Stimulated activated CD8-positive, alpha-beta memory T cell treated with anti-CD3 and anti-CD28 coated beads, Interleukin-15, amount 100 ng/mL, for 48 hours (primary cell): ENCODE data around the gene UPK3BL2.
"Not testable (repeated sequence)": the region's sequence is repeated elsewhere in the genome, so short reads cannot be mapped to it uniquely, and the experiment has no call there.

ENCODE experiments used
- DNase-seq, 2 donors: peaks; one replicate each; pipeline ENCODE4 v3.0.0-alpha.2; 2020; ENCODE audit warnings: low read depth in 2 of 2

The UPK3BL2 gene, protein sequence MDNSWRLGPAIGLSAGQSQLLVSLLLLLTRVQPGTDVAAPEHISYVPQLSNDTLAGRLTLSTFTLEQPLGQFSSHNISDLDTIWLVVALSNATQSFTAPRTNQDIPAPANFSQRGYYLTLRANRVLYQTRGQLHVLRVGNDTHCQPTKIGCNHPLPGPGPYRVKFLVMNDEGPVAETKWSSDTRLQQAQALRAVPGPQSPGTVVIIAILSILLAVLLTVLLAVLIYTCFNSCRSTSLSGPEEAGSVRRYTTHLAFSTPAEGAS

DNA sequence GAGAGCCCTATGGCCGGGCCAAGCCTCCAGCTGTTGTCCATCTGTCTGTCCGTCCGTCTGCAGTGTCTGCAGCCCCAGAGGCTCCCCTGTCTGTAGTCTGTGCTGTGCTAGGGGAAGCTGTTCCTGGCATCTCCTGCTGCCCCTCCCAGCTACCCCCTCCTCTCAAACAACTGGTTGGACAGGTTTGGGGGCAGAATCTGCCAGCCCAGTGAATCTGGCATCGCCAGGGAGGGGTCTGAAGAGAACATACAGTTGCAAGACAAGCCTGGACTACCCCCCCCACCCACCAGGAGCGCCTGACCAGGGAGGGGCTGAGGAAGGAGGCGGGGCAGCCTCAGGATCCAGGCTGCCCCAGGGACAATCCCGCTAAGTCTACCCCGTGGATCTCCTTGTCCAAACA, at the start of gene UPK3BL2:
TSS of gene UPK3BL2 (minus strand) at position 101 of the 400 bp plus-strand sequence. CDS start at position 41, 60 bp downstream.
- DNase-seq = not testable (repeated sequence)

DNA sequence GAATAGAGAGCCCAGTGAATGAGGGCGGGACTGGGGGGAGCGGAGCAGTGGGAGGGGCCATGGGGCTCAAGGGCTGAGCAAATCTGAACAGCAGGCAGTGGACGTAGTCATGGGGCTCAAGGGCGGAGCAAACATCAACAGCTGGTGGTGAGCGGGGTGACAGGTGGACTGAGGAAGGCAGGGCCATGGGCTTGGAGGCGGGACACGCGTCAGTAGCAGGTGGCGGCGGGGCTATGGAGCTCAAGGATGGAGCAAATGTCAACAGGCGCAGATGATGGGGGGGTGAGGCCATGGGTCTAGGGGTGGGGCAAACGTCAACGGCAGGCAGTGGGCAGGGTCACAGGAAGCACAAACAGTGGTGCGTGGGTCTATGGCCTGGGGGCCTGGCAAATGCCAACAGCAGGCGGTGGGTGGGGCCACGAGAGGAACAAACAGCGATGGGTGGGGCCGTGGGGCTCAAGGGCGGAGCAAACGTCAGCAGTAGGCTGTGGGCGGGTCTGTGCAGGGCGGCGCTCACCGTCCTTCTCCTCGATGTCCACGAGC, 49.1 kb upstream of the UPK3BL2 start:
- peak in 1 of 2 donors; percentile 10 for DNase-seq

DNA sequence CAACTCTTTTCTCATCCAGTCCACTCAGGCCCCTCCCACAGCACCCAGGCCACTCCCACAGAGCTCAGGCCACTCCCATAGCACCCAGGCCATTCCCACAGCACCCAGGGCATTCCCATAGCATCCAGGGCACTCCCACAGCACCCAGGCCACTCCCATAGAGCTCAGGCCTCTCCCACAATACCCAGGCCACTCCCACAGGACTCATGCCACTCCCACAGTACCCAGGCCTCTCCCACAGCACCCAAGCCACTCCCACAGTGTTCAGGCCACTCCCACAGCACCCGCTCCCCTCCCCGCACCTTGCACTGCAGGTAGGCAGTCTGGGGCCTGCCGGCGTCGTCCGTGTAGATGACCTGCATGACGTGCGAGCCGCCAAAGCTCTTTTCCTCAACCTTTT, 46.4 kb upstream of the UPK3BL2 start:
- DNase-seq = not testable (repeated sequence)

DNA sequence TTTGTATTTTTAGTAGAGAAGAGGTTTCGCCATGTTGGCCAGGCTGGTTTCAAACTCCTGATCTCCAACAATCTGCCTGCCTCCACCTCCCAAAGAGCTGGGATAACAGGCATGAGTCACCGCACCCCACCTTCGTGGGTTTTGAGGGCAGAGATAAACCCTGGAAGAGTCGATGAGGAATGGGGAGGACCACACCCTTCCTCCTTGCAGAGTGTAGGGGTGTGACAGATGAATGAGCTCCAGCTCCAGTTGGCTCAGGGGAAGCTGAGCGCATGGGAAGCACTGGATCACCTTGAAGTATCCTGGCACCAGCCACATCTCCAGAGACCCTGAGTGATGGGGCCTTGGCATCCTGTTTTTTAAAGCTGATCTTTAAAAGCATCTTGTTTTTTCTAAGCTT, 40.0 kb upstream of the UPK3BL2 start:
- not testable (repeated sequence) for DNase-seq

DNA sequence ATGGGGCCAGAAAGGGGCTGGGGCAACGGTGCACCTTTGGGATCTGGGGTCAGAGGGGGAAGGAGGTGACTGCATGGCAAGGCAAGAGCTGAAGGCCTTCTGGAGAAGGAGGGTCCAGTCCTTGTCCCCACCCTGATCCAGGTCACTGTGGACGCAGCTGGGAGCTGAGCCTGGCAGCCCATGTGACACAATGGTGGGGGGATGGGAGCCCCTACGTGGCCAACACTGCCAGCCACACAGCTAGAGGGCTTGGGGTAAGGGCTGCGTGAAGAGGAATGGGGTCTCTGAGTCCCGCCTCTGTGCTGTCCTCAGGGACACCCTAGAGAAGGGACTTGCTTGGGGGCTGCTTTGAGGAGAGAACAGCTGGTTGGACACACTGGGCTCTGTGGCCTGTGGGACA, 38.2 kb upstream of the UPK3BL2 start:
- DNase-seq = not testable (repeated sequence)

DNA sequence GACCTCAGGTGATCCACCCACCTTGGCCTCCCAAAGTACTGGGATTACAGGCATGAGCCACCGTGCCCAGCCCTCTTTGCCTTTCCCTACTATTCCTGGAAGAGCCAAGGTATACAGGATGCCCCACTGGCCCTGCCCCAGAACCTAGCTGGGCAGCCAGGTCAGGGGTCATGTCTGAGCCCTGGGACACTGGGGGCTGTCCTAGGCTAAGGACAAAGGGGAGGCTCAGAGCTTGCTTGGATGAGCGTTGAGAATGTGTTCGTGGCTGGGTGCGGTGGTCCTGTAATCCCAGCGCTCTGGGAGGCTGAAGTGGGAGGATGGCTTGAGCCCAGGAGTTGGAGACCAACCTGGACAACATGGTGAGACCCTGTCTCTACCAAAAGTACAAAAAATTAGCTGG, 35.0 kb upstream of the UPK3BL2 start:
- not testable (repeated sequence) for DNase-seq

DNA sequence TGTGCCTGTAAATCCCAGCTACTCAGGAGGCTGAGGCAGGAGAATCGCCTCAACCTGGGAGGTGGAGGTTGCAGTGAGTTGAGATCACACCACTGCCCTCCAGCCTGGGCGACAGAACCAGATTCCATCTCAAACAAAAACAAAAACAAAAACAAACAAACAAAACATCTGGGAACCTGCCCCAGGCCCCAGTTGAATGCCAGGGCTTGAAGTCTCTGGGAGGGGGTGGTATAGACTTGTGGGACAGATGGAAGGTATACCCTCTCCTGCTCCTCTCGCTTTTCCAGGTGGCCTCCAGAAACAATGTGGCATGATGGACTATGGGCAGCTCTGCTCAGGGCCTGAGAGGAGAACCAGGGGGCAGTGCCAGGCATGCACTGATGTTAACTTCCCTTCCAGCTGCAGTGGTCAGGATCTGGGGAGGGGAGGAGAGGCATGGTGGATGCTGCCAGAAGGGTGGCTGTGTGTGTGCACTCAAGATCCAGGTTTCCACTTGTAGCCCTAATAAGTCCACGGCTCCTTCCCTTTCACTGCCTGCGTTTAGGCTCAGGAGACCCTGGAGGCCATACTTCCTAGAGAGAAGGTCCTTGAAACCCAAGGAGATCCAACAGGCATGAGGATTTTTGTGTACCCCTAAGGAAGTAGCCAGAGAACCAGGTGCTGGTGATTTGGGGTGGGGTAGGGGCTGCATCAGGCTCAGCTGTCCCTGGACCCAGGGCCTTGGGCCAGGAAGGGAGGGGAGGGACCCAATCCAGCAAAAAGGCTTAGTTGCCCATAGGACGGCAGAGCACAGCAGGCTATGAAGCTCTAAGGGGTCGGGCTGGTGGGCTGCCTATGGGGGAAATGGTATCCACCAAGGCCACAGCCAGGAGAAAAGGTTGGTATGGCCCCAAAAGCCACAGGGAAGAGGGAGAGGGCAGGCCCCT, 34.1 kb upstream of the UPK3BL2 start:
- DNase-seq = not testable (repeated sequence)

DNA sequence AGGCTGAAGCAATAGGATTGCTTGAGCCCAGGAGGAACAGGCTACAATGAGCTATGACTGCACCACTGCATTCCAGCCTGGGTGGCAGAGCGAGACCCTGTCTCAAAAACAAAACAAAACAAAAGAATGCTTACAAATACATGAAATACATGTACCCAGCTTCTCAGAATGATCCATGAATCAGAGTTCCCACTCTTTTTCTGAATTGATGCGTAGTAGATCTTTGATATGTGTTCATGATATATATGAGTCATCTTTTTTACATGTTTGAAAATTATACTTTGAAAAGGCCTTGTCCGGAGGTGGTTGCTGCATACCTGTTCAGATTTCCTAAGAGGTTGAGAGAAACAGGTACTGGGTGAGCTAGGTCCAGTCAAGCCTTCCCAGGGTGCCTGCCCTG, 32.9 kb upstream of the UPK3BL2 start:
- DNase-seq = not testable (repeated sequence)

DNA sequence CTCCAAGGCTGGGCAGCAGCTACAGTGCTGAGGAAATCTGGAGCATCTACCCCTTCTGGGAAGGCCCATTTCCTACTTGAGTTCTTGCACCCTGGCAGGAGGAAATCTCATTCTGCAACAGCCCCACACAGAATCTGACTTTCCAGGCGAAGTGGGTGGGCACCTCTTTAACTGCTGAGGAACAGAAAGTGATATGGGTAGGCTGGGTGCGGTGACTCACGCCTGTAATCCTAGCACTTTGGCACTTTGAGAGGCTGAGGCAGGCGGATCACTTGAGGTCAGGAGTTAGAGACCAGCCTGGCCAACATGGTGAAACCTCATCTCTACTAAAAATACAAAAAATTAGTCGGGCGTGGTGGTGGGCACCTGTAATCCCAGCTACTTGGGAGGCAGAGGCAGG, 31.1 kb upstream of the UPK3BL2 start:
- DNase-seq = not testable (repeated sequence)

DNA sequence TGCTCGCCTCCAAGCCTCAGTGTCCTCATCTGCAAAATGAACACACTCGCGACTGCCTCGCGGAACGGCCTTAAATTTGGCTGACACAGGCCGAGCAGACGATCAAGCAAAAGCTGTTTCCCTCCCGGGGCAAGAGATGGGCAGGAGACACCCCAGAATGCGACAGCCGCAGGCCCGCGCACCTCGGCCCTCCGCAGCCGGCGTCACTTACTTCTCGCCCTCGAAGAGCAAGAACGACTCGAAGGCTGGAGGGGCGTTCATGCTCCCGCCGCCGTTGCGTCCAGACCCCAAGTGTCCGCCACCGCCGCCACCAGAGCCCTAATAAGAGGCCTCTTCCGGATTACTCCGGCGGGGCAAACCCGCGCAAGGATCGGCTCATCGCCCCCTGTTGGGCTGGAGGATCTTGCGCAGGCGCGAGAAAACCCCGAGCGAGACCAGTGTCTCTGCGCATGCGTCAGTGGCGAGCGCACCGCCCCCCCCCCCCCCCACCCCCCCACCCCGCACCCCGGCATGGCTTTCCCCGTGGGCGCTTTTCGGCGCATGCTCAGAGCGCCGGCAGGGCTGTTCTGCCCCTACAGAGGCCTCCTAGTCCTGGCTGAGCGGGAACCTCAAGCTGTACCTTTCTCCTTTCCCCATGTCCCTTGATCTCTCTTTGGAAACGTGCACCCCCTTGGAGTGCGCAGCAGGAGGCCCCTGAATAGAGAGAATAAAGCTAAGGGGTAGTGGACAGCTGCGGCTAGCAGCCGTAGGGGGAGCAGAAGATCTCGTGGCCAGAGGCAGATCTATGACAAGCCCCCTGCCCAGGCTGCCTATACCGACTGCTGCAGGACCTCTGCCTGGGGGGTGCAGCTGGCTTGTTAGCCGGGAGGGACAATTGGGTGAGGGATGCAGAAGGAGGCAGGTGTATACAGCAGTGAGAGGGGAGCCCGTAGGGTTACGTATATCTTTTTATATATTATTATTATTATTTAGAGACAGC, 29.1 kb upstream of the UPK3BL2 start, which contains the start of gene POLR2J3:
TSS of gene POLR2J3 (minus strand) at position 323 of the 979 bp plus-strand sequence. CDS start at position 261, 62 bp downstream.
- peak; percentile 91 to 100 for DNase-seq

DNA sequence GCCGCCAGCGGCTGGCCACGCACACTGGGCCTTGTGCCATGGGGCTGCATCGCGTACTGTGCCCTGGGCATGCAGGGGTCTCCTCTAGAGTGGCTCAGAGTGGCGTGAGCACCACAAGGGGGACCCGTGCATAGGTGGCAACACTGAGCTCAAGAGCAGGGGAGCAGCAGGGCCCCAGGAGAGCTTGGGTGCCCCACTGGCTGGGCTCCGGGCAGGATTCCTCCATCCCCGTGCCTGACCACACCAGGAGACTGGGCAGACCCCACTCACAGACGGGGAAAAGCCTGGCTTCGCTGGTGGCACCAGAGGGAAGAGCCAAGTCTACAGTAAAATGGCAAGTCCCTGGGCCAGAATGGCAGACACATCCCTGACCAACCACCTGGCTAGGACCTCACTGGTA, 25.1 kb upstream of the UPK3BL2 start:
- not testable (repeated sequence) for DNase-seq

DNA sequence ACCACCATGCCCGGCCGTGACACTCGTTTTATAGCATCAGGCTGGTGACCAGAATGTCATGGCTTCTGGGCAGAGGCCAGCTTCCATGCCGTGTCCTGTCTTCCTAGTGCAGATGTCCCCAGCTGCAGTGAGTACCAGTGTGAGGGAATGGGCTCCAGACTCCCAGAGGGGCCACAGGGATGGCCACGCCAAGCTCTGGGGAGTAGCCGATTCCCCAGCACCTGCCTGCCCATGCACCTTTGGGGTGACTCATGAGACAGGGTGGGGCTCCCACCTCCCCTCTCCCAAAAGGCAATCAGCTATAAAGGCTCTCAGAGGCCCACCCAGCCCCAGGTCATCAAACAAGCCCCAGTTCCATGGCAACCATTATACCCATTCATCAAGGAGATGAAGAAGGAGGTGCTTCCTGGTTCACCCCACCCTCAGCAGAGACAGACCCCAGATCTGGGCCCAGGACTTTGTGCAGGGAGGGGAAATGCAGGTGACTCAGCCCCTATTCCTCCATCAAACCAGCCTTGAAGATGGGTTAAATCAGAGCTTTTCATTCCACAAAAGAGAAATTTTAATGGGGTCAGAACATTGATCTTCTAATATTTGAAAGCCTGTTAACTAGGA, 7.4 kb upstream of the UPK3BL2 start, which contains the start of gene SPDYE2:
TSS of gene SPDYE2 (plus strand) at position 419 of the 615 bp plus-strand sequence. CDS start 2,030 bp downstream, outside the sequence.
- DNase-seq = not testable (repeated sequence)

DNA sequence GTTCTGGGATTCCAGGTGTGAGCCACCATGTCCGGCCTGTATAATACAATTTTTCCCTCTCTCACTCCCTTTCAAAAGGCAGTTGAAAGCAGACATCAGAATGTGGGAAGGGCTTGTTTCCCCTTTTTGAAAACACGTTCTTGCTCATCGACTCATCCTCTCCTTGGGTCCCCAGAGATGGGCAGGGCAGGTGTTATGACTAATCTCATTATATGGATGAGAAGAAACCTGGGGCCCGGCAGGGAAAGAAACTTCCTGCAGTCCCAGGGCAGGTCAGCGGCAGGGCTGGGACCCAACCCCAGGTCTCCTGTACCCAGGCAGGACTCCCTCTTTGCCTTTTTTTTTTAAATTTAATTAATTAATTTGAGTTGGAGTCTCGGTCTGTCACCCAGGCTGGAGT, 2.9 kb upstream of the UPK3BL2 start:
- DNase-seq = not testable (repeated sequence)

DNA sequence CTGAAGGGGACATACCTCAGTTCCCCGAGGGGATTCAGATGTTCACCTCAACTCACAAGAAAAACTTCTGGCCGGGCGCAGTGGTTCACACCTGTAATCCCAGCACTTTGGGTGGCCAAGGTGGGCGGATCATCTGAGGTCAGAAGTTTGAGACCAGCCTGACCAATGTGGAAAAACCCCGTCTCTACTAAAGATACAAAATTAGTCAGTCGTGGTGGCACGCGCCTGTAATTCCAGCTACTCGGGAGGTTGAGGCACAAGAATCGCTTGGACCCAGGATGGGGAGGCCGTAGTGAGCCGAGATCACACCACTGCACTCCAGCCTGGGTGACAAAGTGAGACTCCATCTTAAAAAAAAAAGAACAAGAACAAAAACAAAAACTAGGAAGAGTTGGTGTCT, 1.8 kb upstream of the UPK3BL2 start:
- DNase-seq = not testable (repeated sequence)

DNA sequence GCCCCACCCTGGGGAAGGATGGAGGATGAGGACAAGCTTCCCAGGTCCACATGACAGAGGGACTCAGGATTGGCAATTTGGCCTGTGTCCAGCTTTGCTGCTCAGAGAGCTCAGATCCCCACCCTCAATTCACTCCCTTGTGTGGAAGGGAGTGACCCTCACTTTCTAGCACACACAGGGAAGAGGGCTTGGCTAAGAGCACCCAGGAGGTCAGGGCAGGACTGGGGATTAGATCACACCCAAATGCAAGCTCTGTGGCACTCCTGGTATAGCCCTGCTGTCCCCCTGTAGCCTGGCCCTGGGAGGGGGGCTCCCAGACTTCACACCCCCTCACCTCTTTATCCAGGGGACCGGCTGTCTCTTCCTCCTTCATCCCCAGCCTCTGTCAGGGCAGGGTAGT, 876 bp upstream of the UPK3BL2 start:
- DNase-seq = not testable (repeated sequence)

DNA sequence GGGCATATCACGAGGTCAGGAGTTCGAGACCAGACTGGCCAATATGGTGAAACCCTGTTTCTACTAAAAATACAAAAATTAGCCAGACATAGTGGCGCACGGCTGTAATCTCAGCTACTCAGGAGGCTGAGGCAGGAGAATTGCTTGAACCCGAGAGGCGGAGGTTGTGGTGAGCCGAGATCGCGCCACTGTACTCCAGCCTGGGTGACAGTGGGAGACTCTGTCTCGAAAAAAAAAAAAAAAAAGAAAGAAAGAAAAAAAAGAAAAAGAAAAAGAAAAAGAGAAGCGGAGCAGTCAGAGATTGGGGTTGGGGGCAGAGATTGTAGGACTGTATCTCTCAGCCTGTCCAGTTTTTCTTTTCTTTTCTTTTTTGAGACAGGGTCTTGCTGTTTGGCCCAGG, 725 bp downstream of the UPK3BL2 start:
- not testable (repeated sequence) for DNase-seq

DNA sequence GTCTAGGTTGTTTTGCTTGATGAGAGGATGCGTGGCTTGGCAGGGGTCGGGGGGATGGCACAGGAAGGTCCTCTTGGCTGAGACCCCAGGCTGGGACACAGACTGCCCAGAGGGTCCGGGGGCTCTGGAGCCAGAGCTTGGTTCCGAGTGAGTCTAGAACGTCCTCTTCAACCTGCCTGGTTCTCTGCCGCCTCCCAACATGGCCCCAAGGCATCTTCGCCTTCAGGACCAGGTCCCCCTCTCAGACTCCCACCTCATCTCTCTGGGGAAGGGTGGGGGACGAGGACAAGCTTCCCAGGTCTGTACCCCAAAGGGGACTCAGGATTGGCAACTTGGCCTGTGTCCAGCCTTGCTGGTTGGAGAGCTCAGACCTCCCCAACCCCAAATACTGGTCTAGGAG, 1.4 kb downstream of the UPK3BL2 start:
- DNase-seq = not testable (repeated sequence)

DNA sequence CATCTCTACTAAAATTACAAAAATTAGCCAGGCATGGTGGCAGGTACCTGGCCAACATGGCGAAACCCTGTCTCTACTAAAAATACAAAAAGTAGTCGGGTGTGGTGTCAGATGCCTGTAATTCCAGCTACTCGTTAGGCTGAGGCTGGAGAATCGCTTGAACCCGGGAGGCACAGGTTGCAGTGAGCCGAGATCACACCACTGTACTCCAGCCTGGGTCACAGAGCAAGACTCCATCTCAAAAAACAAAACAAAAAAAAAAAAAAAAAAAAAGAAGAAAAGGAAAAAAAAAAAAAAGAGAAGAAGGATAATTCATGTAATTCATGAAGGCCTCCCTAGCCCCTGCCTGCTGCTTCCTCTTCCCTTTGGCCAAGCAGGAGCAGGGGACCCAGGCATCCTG, 2.9 kb downstream of the UPK3BL2 start:
- DNase-seq = not testable (repeated sequence)

DNA sequence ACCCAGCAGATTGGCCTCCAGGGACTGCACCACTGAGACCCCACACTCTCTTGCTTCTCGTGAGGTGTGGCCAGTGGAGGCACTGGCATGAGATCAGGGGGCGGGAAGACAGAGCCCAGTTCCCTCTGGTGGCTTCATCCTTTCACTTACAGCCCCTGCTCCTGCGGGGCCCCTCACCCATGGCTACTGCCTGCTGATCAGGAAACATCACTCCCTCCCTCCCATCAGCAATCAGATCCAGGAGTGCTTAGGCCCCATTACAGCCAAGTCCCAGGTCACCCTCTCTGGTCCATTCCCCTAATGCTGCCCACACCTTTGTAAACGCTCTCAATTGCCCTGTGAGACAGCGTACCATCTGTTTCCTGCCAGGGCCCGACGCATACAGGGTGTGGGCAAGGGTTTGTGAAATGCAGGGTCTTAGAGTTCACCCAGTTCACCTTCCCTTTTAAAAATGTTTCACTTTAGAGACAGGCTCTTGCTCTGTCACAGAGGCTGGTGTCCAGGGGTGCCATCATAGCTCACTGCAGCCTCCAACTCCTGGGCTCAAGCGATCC, 8.4 kb downstream of the UPK3BL2 start:
- DNase-seq = not testable (repeated sequence)

DNA sequence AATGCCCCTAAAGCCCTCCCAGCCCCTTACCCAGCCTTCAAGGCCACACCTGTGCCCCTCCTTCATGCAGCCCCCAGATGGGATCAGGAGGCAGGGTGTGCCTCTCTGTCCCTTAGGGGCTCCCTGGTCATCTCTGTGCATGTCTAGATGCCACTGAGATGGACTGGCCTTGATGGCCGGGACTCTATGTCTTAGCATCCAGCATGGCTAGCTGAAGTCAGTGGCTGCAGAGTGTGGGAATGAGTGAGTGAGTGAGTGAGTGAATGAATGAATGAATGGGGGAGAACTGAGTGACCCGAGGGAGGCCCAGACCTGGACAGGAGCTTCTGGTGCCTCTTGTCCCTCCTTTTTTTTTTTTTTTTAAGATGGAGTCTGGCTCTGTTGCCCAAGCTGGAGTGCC, 11.4 kb downstream of the UPK3BL2 start:
- DNase-seq = not testable (repeated sequence)
